Measurements from ENCODE around the gene ALX3. TPM values are rescaled to one million over a fixed set of nuclear protein-coding genes. Genes with fewer than 3 reads are reported as not detected.

ALX3 gene
- total and polyA plus RNA-seq, 2 of the 8 experiments (the other 6 are each of a cell fraction or from before 2014, with no cell fraction given): 0.20 TPM; not detected in 1

- no peak for TF ChIP-seq RXRA (IDR thresholded peaks at IDR 0.05; ENCODE audit: insufficient read depth, low read depth, low read length)
- peak; percentile 67 to 97 (median 97) for TF ChIP-seq CTCF (IDR thresholded peaks at IDR 0.05; ENCODE audit: control extremely low read depth in 1 of 3, insufficient read depth in 1 of 3, low read depth in 1 of 3, low read length in 3 of 3)
- no peak for TF ChIP-seq CHD2 (IDR thresholded peaks at IDR 0.05; ENCODE audit: low read length)
- TF ChIP-seq RAD21 (IDR thresholded peaks at IDR 0.05 in 1 of 2, conservative IDR thresholded peaks at IDR 0.05 in 1 of 2; ENCODE audit: low read depth in 2 of 2, low read length in 2 of 2): peak in 1 of 2 experiments; percentile 38; a peak in 1 of 4 replicates
- no peak for TF ChIP-seq POLR2A (IDR thresholded peaks at IDR 0.05; ENCODE audit: control extremely low read depth in 1 of 2, low read depth in 2 of 2, low read length in 2 of 2)
- TF ChIP-seq SP2 (IDR thresholded peaks at IDR 0.05; ENCODE audit: low read length): no peak
- TF ChIP-seq NRF1 (IDR thresholded peaks at IDR 0.05; ENCODE audit: low read depth, low read length): no peak
- TF ChIP-seq CBX5 (IDR thresholded peaks at IDR 0.05; ENCODE audit: low read depth, low read length): no peak
- no peak for TF ChIP-seq EZH2 (IDR thresholded peaks at IDR 0.05; ENCODE audit: low read depth, low read length, severe bottlenecking)
- no peak for TF ChIP-seq RFX5 (IDR thresholded peaks at IDR 0.05; ENCODE audit: borderline replicate concordance, low read depth, low read length)
- TF ChIP-seq YY1 (IDR thresholded peaks at IDR 0.05; ENCODE audit: low read depth, low read length): peak; percentile 50; the same call in 1 of the 2 replicates
- no peak for TF ChIP-seq ASH2L (IDR thresholded peaks at IDR 0.05; ENCODE audit: low read length)
Observed at GRCh38 chr1:110060034-110060661, 10.3 kb downstream of the ALX3 start (continued).

Data from H1 (cell line).